ENCODE data around the gene SCRN2. TPM values are rescaled to one million over a fixed set of nuclear protein-coding genes. Genes with fewer than 3 reads are reported as not detected.

SCRN2 gene
- total and polyA plus RNA-seq, 2 of the 8 experiments (the other 6 are each of a cell fraction or from before 2014, with no cell fraction given), result 24.4 to 42.3 TPM

DNA sequence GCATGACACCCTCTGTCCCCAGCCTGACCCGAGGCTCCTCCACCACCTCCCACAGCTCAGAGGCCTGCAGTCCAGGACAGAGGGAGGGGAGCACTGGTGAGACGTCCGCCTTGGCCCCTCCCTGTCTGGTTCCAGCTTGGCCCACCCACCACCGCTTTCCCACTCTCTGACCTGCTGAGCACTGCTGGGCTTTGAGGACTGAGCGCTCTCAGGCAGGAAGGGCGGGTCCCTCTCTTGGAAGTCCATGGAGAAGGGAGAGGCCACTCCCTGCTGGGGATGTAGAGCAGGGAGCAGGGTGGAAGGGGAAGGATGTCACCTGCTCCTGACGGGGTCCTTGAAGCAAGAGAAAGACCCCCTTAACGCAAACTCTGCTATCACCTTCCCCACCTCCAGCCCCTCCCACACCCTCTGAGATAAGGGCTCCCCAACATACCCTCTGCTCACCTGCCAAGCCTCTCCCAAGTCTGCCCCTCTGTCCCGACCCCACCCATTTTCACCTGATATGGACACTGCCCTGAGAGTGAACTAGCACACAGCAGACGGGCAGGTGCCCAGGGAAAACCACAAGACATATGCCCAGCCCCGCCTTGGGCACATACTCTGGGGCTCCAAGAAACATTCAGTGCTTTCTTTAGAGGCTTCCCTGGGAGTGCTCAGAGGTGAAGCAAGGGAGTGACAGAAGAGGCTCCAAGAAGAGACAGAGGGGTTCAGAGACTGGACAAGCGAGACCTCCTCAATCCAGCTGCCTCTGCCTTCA lies 20.9 kb downstream of the SCRN2 start:
- CTCF ChIA-PET (ENCODE audit: partially characterized antibody), result interaction anchor here (1.4 to 2.5 kb wide), 3 partner anchors 9 to 127 kb away, joined by 3 to 6 read pairs (median 5); partner anchors contain the start of gene SCRN2

More for the DNA sequence above, 20.9 kb downstream of the SCRN2 start:
- H3K36me3 ChIP-seq (ENCODE audit: control insufficient read depth in 2 of 4, insufficient read depth in 4 of 4, low read length in 3 of 4), result peaks cover 0 to 11% (median 8%) of the 10 kb centered on the region in 4 experiments; a peak in 4 of 8 replicates
- no peak overlapping the region for H4K8ac ChIP-seq (ENCODE audit: extremely low read depth, insufficient read depth, low read length)
- no peaks in the 10 kb centered on the region for H3K27me3 ChIP-seq (replicated peaks in 1 of 4; ENCODE audit: control insufficient read depth in 3 of 4, extremely low read depth in 1 of 4, insufficient read depth in 3 of 4, low read length in 3 of 4)
- H3K56ac ChIP-seq (replicated peaks; ENCODE audit: insufficient read length, low read depth, low read length), result no peak overlapping the region
- no peak overlapping the region for H4K5ac ChIP-seq (ENCODE audit: insufficient read length, low read depth, low read length)
- WGBS, 2 experiments (ENCODE audit: extremely low coverage in 1 of 2, insufficient coverage in 1 of 2, insufficient read length in 1 of 2, insufficient replicate concordance in 2 of 2, low coverage in 1 of 2, low lambda C conversion rate in 2 of 2, missing lambda C conversion rate in 1 of 2), result 73% methylated on average over 12 of the region's 12 CpGs; no CpG with 5 or more reads in 1 of the 2 experiments
- FAIRE-seq (no peak), DNase-seq (ENCODE audit: low read depth in 1 of 2, low spot score in 2 of 2) (no peak)
- no peak overlapping the region for H2BK15ac ChIP-seq (ENCODE audit: low read length)
- H3K9ac ChIP-seq (replicated peaks in 1 of 4; ENCODE audit: extremely low read depth in 1 of 4, low read depth in 3 of 4, low read length in 3 of 4), result no peak overlapping the region
- H4K91ac ChIP-seq (replicated peaks; ENCODE audit: insufficient read length, low read length), result no peak overlapping the region
- H2BK5ac ChIP-seq (ENCODE audit: low read depth, low read length), result no peak overlapping the region
- H2BK12ac ChIP-seq (ENCODE audit: low read depth, low read length), result no peak overlapping the region
- H3K9me3 ChIP-seq (ENCODE audit: insufficient read depth in 2 of 2, low read depth in 1 of 2, low read length in 1 of 2), result no peaks in the 10 kb centered on the region
- POLR2A ChIA-PET (ENCODE audit: partially characterized antibody), result no interaction called here
- H3K79me1 ChIP-seq (ENCODE audit: low read depth, low read length), result no peaks in the 10 kb centered on the region; the same call in 1 of the 2 replicates
- H3K23ac ChIP-seq (ENCODE audit: insufficient read length), result no peak overlapping the region
- no peak overlapping the region for H2BK20ac ChIP-seq (ENCODE audit: low read length)
- no peak overlapping the region for H2BK120ac ChIP-seq (replicated peaks; ENCODE audit: low read depth, low read length)
- peaks cover 0 to 1% of the 10 kb centered on the region in 2 experiments for H4K20me1 ChIP-seq (replicated peaks in 1 of 2; ENCODE audit: control insufficient read depth in 1 of 2, insufficient read depth in 2 of 2, low read length in 2 of 2)
- TF ChIP-seq TBP (IDR thresholded peaks at IDR 0.05; ENCODE audit: low read depth, low read length) (no peak), USF2 (IDR thresholded peaks at IDR 0.05; ENCODE audit: low read length) (no peak), CTBP2 (IDR thresholded peaks at IDR 0.05; ENCODE audit: borderline replicate concordance, insufficient read depth, insufficient read length, low read length) (no peak)
- H3K4ac ChIP-seq (replicated peaks; ENCODE audit: insufficient read length, low read depth, low read length), result no peak overlapping the region
- no peak overlapping the region for H3K14ac ChIP-seq (ENCODE audit: insufficient read length)
- H3K23me2 ChIP-seq (ENCODE audit: low read depth, low read length), result peaks cover 8% of the 10 kb centered on the region; the same call in 1 of the 2 replicates
- no peak overlapping the region for H3K27ac ChIP-seq (ENCODE audit: low read depth, low read length)
- H2AK5ac ChIP-seq (ENCODE audit: low read depth, low read length), result no peak overlapping the region
- no peak overlapping the region for H3K18ac ChIP-seq (ENCODE audit: extremely low read depth, low read length)
- H2AFZ ChIP-seq (ENCODE audit: low read length), result no peak overlapping the region
- no peak overlapping the region for H3K4me3 ChIP-seq (ENCODE audit: extremely low read depth in 1 of 4, insufficient read depth in 2 of 4, low read depth in 3 of 4, low read length in 4 of 4)
- peaks cover 0 to 12% (median 7%) of the 10 kb centered on the region in 4 experiments; a peak in 6 of 7 replicates for H3K4me1 ChIP-seq (replicated peaks in 1 of 4; ENCODE audit: control insufficient read depth in 3 of 4, insufficient read depth in 4 of 4, low read length in 3 of 4)
- H3K4me2 ChIP-seq (ENCODE audit: insufficient read depth in 1 of 2, low read depth in 2 of 2, low read length in 2 of 2), result peak overlapping the region in 1 of 2 experiments; percentile 72; a peak in 2 of 4 replicates
- H3K79me2 ChIP-seq (ENCODE audit: control insufficient read depth in 1 of 2, insufficient read depth in 2 of 2, low read length in 2 of 2), result no peaks in the 10 kb centered on the region

Measured in H1 (cell line).